ENCODE data around the gene SGMS1. TPM values are rescaled to one million over a fixed set of nuclear protein-coding genes. Genes with fewer than 3 reads are reported as not detected.
"Not testable (repeated sequence)": the region's sequence is repeated elsewhere in the genome, so short reads cannot be mapped to it uniquely, and the experiment has no call there.

Gene SGMS1
- polyA plus RNA-seq, 1 donor from 2014 or later = 8.0 TPM

- Histone ChIP-seq H2AFZ (ENCODE audit: low read depth, low read length) (no peak overlapping the region), H4K20me1 (ENCODE audit: insufficient read depth) (no peaks in the 10 kb centered on the region), H3K4me2 (ENCODE audit: low read length) (no peak overlapping the region), H3K4me3 (ENCODE audit: low read length) (no peak overlapping the region), H3K9me2 (ENCODE audit: insufficient read depth, low read length) (no peaks in the 10 kb centered on the region), H3K9me3 (ENCODE audit: low read length) (no peaks in the 10 kb centered on the region), H3F3A (ENCODE audit: insufficient read depth, low read length, poor library complexity, severe bottlenecking) (no peaks in the 10 kb centered on the region), H3K79me2 (replicated peaks; ENCODE audit: insufficient read depth, low read length) (no peaks in the 10 kb centered on the region), H3K27me3 (ENCODE audit: insufficient read depth, low read depth, low read length) (no peaks in the 10 kb centered on the region), H3K36me3 (ENCODE audit: insufficient read depth, low read length) (no peaks in the 10 kb centered on the region), H3K9ac (ENCODE audit: low read length) (no peak overlapping the region), H3K27ac (ENCODE audit: low read length) (no peak overlapping the region)
- TF ChIP-seq SMC3 (conservative IDR thresholded peaks at IDR 0.05; ENCODE audit: poor library complexity) (no peak), RAD21 (conservative IDR thresholded peaks at IDR 0.05) (no peak), TAF1 (IDR thresholded peaks at IDR 0.05; ENCODE audit: low read depth) (no peak), EZH2 (IDR thresholded peaks at IDR 0.05; ENCODE audit: borderline replicate concordance, insufficient read depth, low read length, poor library complexity, severe bottlenecking) (no peak), POLR2AphosphoS5 (IDR thresholded peaks at IDR 0.05) (no peak), CTCF (IDR thresholded peaks at IDR 0.05; ENCODE audit: poor library complexity, severe bottlenecking) (no peak), EP300 (conservative IDR thresholded peaks at IDR 0.05; ENCODE audit: poor library complexity, severe bottlenecking) (no peak), MXI1 (conservative IDR thresholded peaks at IDR 0.05; ENCODE audit: poor library complexity, severe bottlenecking) (no peak), REST (IDR thresholded peaks at IDR 0.05; ENCODE audit: borderline replicate concordance) (no peak)
Observed at GRCh38 chr10:50648089-50648934, 24.6 kb upstream of the SGMS1 start.

- H3K9me2 ChIP-seq (ENCODE audit: insufficient read depth, low read length); H3K4me2 ChIP-seq (ENCODE audit: low read length); H3K27me3 ChIP-seq (ENCODE audit: insufficient read depth, low read depth, low read length); H3K9ac ChIP-seq (ENCODE audit: low read length); H3K36me3 ChIP-seq (ENCODE audit: insufficient read depth, low read length); H3K9me3 ChIP-seq (ENCODE audit: low read length); H3K27ac ChIP-seq (ENCODE audit: low read length); H3F3A ChIP-seq (ENCODE audit: insufficient read depth, low read length, poor library complexity, severe bottlenecking); H2AFZ ChIP-seq (ENCODE audit: low read depth, low read length); H4K20me1 ChIP-seq (ENCODE audit: insufficient read depth); H3K4me3 ChIP-seq (ENCODE audit: low read length); H3K79me2 ChIP-seq (replicated peaks; ENCODE audit: insufficient read depth, low read length): not testable (repeated sequence)
Observed at GRCh38 chr10:50647350-50647749, 23.6 kb upstream of the SGMS1 start.

Measured in neural cell (in vitro differentiated cells).